ENCODE measurements around the gene PTPDC1. TPM values are rescaled to one million over a fixed set of nuclear protein-coding genes. Genes with fewer than 3 reads are reported as not detected.
A peak's percentile ranks its signal among the peaks of the same experiment; 100 is the strongest.

PTPDC1 gene
- total and polyA plus RNA-seq, 9 of the 15 experiments (the other 6 are each of a cell fraction or from before 2014, with no cell fraction given), result 1.1 to 8.1 (median 5.7) TPM

GRCh38 chr9:94084314-94084713 lies at the start of gene PTPDC1 (continued):
- no peak for TF ChIP-seq TAF15 (IDR thresholded peaks at IDR 0.05; ENCODE audit: low read depth, low read length)
- no peak for TF ChIP-seq TBP (optimal IDR thresholded peaks at IDR 0.05; ENCODE audit: low read depth, low read length)
- TF ChIP-seq HMGN3 (IDR thresholded peaks at IDR 0.05; ENCODE audit: borderline replicate concordance, extremely low read depth, insufficient read length, low read depth, low read length), result peak; percentile 31
- peak; percentile 73 for TF ChIP-seq ATF7 (IDR thresholded peaks at IDR 0.05)
- TF ChIP-seq MTA3 (IDR thresholded peaks at IDR 0.05; ENCODE audit: borderline replicate concordance), result 0 out of 2 replicates have a peak, but pooled peaks have one; percentile 53
- TF ChIP-seq, protein P1, sequence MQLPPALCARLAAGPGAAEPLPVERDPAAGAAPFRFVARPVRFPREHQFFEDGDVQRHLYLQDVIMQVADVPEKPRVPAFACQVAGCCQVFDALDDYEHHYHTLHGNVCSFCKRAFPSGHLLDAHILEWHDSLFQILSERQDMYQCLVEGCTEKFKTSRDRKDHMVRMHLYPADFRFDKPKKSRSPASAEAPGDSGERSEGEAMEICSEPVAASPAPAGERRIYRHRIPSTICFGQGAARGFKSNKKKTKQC (CRISPR knock-in tag; IDR thresholded peaks at IDR 0.05), result peak; percentile 65; the same call in 1 of the 2 replicates
- TF ChIP-seq CBX2 (IDR thresholded peaks at IDR 0.05; ENCODE audit: insufficient read depth, low read length, poor library complexity, severe bottlenecking), result no peak

DNA sequence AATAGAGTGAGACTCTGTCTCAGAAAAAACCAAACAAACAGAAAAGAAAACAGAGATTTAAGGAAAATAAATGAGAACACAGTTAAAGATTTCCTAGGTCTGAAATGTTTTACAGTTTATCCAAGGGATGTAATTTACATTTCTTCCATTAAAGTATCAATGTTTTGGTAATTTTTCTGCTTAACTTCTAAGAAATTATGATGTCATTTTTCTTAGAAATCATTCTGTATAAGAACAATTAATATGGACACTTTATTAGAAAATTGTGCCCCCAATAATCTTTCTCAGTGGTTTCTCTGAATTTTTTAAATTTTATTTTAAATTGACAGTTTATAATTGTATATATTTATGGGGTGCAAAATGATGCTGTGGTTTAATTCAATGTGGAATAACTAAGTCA lies 49.8 kb upstream of the PTPDC1 start:
- Histone ChIP-seq H3K9me1 (ENCODE audit: control insufficient read depth, insufficient read depth, low read length) (no peaks in the 10 kb centered on the region), H3K4me3 (no peak overlapping the region), H3K9ac (ENCODE audit: insufficient read depth in 1 of 2, low read depth in 2 of 2, low read length in 2 of 2) (no peak overlapping the region), H3K4me1 (replicated peaks in 1 of 2; ENCODE audit: control insufficient read depth in 2 of 2, insufficient read depth in 2 of 2, low read length in 2 of 2) (peaks cover 7 to 12% of the 10 kb centered on the region in 2 experiments; a peak in 4 of 5 replicates), H2AFZ (ENCODE audit: low read depth, low read length) (no peak overlapping the region), H3K27me3 (ENCODE audit: control insufficient read depth in 2 of 2, insufficient read depth in 2 of 2, low read length in 2 of 2) (no peaks in the 10 kb centered on the region), H3K9me3 (replicated peaks; ENCODE audit: control insufficient read depth, insufficient read depth, low read depth, low read length) (no peaks in the 10 kb centered on the region), H3K27ac (ENCODE audit: extremely low read depth, low read depth, low read length) (no peak overlapping the region), H4K20me1 (replicated peaks; ENCODE audit: control insufficient read depth, insufficient read depth, low read length) (no peaks in the 10 kb centered on the region), H3K36me3 (ENCODE audit: control insufficient read depth, insufficient read depth, low read length) (no peaks in the 10 kb centered on the region; the same call in 2 of the 3 replicates), H3K79me2 (ENCODE audit: control insufficient read depth, insufficient read depth, low read length) (peaks cover 14% of the 10 kb centered on the region; the same call in 2 of the 3 replicates), H3K4me2 (ENCODE audit: insufficient read depth, low read length) (no peak overlapping the region)
- ChIA-PET CTCF (ENCODE audit: low intra/inter-chr PET ratio) (no interaction called here), POLR2A (no interaction called here)
- in situ Hi-C loops (cut with MboI), result no loop called here
- DNase-seq (ENCODE audit: extremely low read depth in 1 of 4, low spot score in 3 of 4) (no peak), FAIRE-seq (no peak), ATAC-seq (no peak)
- intact Hi-C loops (cut with micrococcal nuclease), result no loop called here
- TF ChIP-seq, protein P2, sequence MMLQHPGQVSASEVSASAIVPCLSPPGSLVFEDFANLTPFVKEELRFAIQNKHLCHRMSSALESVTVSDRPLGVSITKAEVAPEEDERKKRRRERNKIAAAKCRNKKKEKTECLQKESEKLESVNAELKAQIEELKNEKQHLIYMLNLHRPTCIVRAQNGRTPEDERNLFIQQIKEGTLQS (IDR thresholded peaks at IDR 0.05), result 0 out of 2 replicates have a peak, but pooled peaks have one; percentile 25
- TF ChIP-seq, protein P2 (CRISPR knock-in tag; conservative IDR thresholded peaks at IDR 0.05), result no peak
- TF ChIP-seq HDAC1 (IDR thresholded peaks at IDR 0.05), result no peak
- BruUV-seq (replicated peaks), result no TSS peak

Measured in K562 (cell line).